HG03575 (cell line): Measurements from ENCODE around the gene PTPRQ.

Experiments
- ATAC-seq: cut with Tn5 transposase; IDR thresholded peaks from one replicate; pipeline ENCODE4 v1.9.1; 2021; ENCODE audit not compliant: unreplicated experiment, insufficient number of reproducible peaks, low FRiP score; ENCODE audit errors: extremely low read depth

Gene PTPRQ

DNA sequence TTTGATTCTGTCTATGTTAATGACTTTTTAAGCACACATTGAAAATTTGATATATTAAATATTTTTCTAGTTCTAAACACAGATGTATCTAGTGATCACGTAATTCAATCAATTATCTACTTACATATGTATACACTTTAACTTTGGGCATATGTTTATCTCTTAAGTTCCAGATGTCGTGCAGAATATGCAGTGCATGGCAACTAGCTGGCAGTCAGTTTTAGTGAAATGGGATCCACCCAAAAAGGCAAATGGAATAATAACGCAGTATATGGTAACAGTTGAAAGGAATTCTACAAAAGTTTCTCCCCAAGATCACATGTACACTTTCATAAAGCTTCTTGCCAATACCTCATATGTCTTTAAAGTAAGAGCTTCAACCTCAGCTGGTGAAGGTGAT, 105.3 kb downstream of the PTPRQ start:
- ATAC-seq = no peak

DNA sequence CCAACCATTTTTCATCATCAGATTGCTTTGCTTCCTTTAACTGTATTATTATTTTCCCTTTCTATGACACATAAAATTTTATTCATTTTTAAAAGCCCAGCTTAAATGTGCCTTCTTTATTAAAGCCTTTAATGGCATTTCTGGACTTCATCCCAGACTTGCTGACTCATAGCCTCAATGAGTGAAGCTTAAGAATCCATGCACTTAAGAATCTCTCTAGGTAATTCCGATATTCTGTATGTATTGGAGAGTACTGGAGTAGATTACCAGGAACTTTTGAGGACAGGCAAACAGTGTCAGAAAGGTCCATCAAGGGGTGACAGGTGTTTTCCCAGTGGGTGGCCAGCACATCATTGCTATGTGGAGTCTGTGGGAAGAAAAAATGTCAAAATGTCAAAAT, 107.9 kb downstream of the PTPRQ start:
- ATAC-seq = no peak

DNA sequence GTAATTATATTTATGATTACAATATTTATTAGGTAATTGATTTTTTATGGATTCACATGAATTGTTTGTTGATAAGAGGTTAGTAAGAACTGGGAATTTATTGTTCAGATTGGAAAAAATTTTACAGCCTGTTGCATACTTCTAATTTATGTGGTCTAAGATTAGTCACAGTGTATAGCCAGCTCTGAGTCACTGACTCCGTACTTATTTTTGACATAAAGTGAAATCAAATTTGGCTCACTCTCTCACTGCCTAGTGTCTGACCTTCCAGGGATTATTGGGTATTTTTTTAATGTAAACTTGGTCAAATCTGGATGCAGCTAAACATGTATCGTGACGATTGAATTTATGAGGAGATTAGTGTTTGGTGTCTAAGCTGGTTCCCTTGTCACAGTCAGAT, 109.3 kb downstream of the PTPRQ start:
- ATAC-seq = no peak

DNA sequence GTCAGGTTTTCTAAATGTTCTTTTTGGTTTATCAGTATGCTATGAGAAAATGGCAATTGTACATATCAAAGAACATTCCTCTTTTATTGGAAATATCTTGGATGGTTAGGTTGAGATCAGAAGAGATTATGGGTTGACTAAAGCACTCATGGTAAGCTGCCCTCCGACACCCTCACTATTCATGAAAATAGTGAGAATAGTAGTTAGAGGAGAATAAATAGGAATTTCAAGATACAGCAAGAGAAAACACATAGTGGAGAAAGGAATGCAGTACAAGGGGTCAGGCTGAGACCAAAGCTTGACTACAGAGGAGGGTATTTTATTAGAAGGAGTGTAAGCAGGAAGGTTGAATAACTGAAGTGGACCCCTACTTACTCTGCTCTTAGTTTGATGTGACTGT, 112.5 kb downstream of the PTPRQ start:
- ATAC-seq = no peak

DNA sequence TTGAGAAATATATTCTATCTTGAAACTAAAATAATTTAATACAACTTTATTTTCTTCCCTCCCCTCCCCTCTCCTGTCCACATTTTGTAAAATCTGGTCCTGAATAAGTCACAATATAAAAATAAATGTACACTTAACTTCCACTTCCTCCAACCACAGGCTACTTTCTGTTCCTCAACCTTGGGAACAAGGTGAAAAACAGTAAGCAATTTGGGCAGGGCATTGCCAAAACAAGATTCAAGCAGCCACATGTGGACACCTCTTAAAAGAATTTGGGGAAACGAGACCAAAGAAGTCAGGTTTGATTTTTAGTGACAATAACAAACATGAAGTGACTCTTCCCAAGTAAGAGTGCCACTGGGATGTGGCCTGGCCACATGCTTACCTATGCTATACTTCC, 115.7 kb downstream of the PTPRQ start:
- ATAC-seq = no peak

DNA sequence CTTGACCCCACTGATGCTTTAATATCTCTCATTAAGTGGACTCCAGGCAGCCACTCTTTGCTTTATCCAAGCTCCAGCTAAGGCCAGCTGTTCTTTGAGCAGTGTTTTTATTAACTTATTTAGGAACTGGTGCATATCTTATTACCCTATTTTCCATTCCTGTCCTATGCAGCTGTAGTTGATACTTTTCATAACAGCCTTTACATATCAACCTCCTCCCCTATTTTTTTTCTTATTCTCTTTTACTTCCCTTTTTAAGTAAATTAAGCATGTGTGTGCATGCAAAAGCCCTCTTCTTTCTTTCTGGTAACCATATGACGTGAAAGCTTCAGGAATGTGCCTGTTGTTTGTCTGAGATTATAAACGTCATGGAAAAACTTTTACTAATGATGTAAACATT, 121.2 kb downstream of the PTPRQ start:
- ATAC-seq = no peak

DNA sequence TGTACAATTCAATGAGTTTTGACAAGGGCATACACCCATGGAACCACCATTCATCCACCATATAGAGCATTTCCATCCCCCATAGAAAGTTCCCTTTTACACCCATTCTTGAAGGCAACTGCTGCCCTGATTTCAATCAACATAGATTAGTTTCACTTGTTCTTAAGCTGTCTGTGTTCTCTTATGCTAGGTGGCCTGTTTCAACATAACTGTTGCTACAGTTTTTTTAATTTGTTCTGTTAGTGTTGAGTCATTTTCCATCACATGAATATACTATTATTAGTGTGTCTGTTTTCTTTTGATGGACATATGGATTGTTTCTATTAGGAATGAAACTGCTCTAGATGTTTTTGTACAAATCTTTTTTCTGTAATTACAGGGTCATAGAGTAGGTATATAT, 123.4 kb downstream of the PTPRQ start:
- no peak for ATAC-seq

DNA sequence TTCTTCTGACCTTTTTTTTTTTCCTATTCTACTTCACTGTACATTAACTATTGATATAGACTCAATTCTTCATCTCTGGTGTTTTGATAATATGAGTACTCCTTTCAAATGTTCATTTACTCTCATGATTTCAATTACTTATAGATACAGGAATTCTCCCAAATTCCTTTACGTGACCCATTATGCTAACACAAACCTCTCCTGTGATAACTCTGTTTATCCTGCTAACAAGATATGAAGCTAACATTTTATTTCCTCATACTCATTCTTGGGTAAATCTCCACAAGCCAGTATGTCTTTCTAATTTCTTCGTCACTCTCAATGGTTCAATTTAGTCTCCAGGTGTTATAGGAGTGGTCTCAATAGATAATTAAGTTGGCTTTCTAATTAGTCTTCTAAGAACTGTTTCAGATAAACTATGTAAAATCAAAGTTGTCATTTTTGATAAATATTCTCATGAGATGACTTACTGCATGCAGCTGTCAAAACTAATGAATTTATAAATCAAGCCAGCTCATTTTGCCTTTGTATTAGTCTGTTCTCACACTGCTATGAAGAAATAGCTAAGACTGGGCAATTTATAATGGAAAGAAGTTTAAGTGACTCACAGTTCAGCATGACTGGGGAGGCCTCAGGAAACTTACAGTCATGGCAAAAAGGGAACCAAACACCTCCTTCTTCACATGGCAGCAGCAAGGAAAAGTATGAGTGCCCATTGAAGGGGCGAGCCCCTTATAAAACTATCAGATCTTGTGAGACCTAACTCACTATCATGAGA, 132.8 kb downstream of the PTPRQ start:
- ATAC-seq = no peak

DNA sequence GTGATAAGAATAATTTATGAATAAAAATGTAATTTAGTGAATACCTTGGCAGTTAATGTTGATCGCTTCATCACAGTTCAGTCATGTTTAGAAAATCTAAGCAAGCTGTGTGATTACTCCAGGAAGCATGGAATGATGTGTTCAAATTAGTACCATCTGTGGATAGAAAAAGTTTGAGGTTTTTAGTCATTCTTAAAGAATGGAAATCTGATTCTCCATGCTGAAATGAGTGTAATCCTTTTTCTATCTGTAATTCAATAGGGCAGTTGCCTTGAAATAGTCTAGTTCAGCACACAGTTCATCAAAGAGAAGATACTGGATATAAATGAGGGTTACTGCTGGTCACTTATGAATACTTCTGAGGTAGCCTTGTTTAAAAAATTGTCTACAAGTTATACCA, 136.2 kb downstream of the PTPRQ start:
- ATAC-seq = no peak

DNA sequence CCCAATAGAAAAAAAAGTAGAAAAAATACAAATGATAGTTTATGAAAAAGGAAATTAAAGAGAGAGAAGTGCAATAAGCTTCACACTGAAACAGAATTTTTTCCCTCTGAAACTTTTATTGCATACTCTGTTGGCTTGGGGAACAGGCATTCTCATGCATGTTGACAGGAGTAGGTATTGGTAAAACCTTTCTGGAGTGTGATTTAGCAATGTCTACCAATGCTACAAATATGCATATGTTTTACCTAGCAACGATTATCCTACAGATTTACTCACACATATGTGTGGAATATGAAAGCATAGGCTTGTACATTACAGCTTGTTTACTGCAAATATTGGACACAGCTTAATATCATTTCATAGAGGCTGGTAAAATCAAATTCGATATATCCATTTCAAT, 137.7 kb downstream of the PTPRQ start:
- no peak for ATAC-seq

DNA sequence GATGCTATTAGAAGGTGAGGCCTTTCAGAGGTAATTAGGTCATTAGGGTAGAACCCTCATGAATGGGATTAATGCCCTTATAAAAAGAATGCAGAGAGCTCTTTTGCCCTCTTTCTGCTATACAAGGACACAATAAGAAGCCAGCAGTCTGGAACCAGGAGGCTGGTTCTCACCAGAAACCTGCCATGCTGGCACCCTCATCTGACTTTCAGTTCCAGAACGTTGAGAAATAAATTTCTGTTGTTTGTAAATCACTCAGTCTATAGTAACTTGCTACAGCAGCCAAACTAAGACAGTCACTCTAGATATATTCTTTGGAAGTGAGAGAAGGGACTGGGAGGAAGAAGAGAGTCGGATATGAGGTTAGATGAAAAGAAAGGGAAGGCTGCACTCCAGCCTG, 138.4 kb downstream of the PTPRQ start:
- no peak for ATAC-seq

DNA sequence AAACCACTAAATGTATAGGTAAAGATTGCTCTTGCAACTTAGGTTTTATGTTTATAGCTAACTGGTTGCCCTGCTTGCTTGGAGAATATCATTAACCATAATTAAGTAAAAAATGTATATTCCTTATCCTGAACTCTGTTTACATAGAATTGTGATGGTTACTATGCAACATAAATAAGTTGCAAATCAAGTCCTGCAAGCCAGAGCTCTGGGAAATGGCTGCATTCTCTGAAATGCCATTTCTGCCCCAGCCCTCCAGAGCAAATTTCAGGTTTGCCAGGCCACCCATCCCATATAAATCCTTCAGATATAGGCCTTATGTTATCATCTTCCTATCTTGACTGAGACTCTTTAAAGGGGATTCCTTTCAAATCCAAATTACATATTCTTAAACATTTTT, 145.0 kb downstream of the PTPRQ start:
- no peak for ATAC-seq

DNA sequence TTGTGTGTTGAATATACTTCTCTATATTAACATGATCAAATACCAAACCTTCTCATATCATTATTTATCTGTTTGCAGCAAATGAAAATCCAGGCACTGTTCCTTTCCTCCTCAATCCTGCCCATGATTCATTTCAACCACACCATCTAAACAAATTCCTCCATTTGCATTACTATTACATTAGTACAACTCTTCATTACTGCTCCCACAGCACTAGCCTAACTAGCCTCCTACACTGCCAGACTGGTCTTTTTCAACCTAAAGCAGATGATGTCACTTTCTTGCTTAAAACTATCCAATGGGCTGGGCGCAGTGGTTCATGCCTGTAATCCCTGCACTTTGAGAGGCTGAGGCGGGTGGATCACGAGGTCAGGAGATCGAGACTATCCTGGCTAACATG, 146.1 kb downstream of the PTPRQ start:
- no peak for ATAC-seq

DNA sequence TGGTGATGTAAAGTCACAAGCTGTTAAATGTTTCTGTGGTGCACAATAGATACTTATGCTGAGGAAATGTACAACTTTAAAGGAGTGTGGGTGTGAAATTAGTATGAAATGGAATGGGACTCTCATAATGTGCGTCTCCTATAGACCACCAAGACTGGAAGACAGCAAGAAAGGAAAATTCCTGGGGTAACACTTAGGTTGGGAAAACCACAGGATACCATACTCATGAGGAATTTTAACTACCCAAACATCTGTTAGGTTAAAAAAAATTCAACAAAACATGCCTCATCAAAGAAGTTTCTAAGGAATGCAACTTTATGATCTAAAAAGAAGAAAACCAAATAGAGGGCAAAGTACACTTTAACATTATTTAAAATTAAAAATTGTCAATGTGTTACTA, 149.7 kb downstream of the PTPRQ start:
- ATAC-seq = no peak

DNA sequence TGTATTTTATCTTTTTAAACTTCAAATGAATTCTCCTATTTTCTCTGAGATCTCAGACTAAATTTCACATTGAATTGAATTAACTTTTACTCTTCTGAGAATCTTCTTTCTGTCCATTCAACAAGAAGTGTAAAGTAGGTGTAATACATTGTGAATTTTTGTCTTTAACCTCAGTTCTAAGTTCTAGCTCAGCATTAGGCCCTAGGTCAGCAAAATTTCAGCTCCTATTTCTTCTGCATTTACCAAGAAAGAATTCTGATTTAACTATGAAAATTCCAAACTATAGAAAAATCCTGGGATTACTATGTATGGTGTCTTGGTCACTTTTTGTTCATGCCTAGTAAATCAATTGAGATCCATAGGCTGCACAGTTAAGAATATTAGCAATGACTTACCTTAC, 152.5 kb downstream of the PTPRQ start:
- ATAC-seq = no peak

DNA sequence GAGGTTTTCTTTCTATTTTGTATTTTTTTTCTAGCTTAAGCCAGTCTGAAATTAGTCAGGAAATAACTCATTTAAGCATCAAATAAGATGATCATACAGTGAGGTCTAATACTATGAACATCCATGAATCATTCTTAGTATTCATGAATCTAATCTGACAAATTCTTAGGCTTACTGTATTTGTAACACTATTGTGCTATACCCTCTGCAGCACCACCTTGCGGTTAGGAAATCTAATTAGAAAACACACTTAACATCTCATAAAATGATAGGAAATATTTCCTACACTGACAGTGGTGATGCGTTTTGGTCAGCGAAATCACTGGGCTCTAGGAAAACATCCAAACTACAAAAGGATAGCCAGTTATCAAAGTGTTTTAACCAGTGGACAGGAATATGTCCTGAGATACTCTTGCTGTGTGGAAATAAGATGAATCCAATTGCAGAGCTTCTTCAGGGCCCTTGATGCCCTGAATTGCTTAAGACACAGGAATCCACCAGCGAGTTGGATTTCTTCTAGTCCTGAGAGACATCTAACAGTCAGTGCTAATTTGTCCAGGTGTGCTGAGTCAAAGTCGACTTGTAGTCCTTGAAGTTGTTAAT, 154.1 kb downstream of the PTPRQ start:
- no peak for ATAC-seq

DNA sequence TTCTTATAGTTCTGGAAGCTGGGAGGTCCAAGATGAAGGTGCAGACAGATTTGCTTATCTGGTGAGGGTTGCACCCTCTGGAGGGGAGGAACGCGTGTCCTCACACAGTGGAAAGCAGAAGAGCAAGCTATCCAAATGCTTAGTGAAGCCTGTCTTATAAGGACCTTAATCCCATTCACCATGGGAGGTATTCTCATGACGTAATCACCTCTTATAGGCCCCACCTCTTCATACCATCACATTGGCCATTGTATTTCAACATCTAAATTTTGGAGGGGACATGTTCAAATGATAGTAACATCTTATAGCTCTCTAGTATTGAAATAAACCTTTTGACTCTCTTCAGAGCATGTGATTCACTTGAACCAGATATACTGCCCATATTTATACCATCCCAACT, 158.4 kb downstream of the PTPRQ start:
- no peak for ATAC-seq

DNA sequence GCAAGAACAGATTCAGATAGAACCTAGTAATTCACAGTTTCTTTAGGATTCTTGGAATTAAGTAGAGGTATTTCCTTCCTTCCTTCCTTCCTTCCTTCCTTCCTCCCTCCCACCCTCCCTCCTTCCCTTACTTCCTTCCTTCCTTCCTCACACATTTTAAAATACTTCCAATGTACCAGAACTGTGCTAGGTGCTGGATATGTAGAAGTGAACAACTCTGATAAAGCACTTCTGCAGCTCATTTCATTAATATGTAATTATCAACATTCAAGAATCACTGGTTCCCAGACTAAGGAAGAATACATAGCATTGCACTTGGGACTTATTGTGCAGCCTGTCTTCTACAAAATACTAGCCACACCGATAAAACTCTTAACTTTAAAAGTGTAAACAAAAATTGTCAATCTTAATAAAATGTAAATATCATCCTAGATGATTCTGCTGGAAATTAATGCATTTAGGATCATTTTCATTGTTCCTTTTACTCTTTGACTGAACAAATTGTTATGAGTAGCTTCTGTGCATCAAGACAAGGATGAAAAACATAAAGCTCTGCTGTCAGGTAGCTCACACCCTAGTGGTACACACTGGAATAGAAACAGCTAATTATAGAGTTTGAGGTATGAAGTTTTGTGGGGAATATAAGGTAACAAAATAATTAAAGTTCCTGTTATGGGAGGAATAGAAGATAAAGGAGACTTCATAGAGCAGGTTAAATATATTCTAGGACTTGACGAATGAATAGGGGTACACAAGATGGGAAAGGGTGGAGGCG, 163.5 kb downstream of the PTPRQ start:
- ATAC-seq = no peak

DNA sequence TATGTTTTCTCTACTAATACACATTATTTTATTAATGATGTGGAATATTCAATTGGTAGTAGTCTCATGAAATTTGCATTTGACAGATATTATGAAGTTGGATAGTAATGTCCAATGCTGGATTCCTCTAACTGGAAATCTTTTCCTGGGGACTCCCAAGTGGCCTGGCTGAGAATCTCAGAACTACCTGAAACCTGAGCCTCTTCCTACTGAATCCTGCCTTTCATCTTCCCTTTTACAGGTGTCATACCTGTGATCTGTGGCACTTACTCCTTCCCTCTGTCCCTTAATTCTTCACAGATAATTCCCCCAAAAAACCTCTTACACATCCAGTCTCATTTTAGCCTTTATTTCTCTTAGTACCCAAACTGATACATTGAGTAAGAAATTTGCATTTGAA, 173.7 kb downstream of the PTPRQ start:
- ATAC-seq = no peak

DNA sequence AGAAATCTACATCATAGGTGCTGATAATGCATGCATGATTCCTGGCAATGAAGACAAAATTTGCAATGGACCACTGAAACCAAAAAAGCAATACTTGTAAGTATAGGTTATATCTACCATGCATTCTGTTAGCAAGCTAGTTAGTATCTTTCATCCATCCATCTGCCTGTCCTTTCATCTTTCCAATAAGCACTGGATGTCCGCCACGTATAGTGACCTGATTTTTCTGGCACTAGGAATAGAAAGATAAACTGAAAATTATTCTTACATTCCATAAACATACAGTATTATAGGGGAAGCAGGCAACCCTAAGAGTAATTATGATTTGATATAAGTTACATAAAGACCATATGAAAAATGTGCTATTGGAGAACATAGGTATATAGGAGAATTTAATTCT, 176.2 kb downstream of the PTPRQ start:
- ATAC-seq = no peak
